ENCODE data around the gene MRPL12.

MRPL12 gene

DNA sequence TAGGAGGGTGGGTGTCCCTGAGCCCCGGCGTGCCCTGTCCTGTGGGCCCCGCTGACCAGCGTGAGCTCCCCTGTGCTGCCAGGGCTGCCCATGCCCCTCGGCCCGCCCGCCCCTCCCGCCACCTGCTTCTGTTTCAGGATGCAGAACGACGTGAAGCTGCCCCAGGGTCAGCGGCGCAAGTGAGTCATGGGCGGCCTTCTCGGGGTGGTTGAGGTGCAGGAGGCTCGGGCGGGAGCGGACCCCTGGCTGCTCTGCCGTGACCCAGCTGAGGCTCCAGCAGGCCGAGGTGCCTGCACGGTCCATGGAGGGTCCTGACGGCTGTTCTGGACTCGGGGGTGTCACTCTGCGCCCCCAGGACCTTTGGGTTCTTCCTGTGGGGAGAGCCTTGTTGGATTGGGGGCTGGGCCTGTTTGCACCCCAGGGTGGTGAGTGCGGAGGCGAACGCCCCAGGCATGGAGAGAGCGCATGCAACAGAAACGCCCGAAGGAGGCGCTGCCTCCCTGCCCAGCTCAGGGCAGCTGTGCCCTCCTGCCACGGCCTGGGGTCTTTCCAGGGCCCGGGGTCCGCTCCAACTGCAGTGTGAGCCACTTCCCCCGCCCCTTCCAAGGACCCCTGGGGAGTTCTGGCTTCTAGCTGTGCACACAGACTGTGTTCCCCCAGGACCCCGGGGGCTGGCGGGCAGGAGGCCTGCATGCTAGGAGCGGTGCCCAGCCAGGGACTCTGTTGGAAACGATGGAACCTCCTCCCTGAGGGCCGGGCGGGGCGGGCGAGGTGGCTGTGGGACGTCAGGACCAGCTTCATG lies 12.9 kb downstream of the MRPL12 start:
- TF ChIP-seq, protein P1, sequence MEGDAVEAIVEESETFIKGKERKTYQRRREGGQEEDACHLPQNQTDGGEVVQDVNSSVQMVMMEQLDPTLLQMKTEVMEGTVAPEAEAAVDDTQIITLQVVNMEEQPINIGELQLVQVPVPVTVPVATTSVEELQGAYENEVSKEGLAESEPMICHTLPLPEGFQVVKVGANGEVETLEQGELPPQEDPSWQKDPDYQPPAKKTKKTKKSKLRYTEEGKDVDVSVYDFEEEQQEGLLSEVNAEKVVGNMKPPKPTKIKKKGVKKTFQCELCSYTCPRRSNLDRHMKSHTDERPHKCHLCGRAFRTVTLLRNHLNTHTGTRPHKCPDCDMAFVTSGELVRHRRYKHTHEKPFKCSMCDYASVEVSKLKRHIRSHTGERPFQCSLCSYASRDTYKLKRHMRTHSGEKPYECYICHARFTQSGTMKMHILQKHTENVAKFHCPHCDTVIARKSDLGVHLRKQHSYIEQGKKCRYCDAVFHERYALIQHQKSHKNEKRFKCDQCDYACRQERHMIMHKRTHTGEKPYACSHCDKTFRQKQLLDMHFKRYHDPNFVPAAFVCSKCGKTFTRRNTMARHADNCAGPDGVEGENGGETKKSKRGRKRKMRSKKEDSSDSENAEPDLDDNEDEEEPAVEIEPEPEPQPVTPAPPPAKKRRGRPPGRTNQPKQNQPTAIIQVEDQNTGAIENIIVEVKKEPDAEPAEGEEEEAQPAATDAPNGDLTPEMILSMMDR (IDR thresholded peaks at IDR 0.05; ENCODE audit: insufficient read depth, low read length, missing control alignments), result no peak
- no peak for DNase-seq (ENCODE audit: low read depth, low spot score)
- H3K4me3 ChIP-seq (ENCODE audit: low read depth, low read length), result no peak overlapping the region
- ChIA-PET CTCF (interaction anchor here (1.6 kb wide), 1 partner anchor 9 kb away, joined by 4 read pairs; no protein-coding TSS in a partner anchor), POLR2A (no interaction called here)

DNA sequence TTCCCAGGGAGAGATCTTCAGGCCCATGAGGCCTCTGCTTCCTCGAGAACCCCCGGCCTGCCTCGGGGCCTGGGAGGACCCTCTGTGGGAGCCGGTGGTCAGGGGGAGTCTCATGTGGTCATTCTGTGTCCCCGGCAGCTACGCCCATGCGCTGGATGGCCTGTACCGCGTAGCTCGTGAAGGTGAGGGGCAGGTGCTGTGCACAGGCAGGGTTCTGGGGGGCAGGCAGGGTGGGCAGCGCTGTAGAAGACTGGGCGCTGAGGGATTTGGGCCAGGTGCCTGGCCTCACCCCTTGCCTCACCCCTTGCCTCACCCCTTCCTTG lies 13.5 kb downstream of the MRPL12 start:
- ChIA-PET POLR2A (no interaction called here), CTCF (no interaction called here)
- H3K4me3 ChIP-seq (ENCODE audit: low read depth, low read length), result no peak overlapping the region
- DNase-seq (ENCODE audit: low read depth, low spot score), result no peak
- TF ChIP-seq, protein P1 (IDR thresholded peaks at IDR 0.05; ENCODE audit: insufficient read depth, low read length, missing control alignments), result no peak

DNA sequence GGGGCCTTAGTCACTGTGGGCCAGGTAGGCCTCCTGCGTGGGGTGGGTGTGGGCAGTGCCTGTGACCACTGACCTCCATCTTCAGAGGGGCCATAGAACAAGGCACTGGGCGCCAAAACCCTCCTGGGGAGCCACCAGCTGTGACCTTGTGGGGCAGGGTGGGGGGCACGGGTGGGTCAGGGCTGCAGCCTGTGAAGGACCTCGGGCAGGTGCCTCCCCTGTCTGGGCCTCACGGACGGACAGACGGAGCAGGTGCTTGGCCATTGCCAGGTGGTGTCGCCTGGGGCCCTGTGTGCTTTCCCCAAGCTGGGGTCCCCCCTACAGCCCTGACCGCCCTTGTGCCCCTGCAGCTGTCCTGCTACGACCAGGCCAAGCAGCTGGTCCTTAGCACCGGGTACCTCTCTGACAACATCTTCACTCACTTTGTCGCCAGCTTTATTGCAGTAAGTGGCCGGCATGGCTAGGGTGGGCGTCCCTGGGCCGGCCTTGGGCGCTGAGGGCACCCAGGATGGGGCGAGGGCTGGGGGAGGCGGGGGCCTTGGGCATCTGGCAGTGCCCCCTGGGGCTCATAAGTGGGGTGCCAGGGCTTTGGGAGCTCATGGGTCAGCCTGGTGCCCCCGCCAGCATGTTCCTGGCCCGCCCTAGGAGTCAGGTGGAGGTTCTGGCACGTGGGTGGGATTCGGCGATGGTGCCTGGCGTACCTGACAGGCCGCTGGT lies 14.0 kb downstream of the MRPL12 start:
- ChIA-PET CTCF (no interaction called here), POLR2A (no interaction called here)
- no peak overlapping the region for H3K4me3 ChIP-seq (ENCODE audit: low read depth, low read length)
- DNase-seq (ENCODE audit: low read depth, low spot score), result no peak
- TF ChIP-seq, protein P1 (IDR thresholded peaks at IDR 0.05; ENCODE audit: insufficient read depth, low read length, missing control alignments), result no peak

DNA sequence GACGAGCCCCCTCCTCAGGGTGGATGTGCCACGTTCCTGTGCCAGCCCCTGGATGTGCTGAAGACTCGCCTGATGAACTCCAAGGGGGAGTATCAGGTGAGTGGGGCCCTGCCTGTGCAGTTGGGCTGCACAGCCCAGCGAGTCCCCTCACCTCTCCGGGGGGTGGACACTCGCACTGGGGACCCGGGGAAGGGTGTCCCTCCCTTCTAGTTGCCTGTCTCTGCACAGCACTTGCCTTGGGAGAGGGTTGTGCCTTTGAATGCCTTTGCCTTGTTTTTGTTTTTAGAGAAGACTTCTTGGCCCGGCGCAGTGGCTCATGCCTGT lies 14.6 kb downstream of the MRPL12 start:
- no peak for DNase-seq (ENCODE audit: low read depth, low spot score)
- ChIA-PET POLR2A (no interaction called here), CTCF (no interaction called here)
- H3K4me3 ChIP-seq (ENCODE audit: low read depth, low read length), result no peak overlapping the region
- TF ChIP-seq, protein P1 (IDR thresholded peaks at IDR 0.05; ENCODE audit: insufficient read depth, low read length, missing control alignments), result no peak

DNA sequence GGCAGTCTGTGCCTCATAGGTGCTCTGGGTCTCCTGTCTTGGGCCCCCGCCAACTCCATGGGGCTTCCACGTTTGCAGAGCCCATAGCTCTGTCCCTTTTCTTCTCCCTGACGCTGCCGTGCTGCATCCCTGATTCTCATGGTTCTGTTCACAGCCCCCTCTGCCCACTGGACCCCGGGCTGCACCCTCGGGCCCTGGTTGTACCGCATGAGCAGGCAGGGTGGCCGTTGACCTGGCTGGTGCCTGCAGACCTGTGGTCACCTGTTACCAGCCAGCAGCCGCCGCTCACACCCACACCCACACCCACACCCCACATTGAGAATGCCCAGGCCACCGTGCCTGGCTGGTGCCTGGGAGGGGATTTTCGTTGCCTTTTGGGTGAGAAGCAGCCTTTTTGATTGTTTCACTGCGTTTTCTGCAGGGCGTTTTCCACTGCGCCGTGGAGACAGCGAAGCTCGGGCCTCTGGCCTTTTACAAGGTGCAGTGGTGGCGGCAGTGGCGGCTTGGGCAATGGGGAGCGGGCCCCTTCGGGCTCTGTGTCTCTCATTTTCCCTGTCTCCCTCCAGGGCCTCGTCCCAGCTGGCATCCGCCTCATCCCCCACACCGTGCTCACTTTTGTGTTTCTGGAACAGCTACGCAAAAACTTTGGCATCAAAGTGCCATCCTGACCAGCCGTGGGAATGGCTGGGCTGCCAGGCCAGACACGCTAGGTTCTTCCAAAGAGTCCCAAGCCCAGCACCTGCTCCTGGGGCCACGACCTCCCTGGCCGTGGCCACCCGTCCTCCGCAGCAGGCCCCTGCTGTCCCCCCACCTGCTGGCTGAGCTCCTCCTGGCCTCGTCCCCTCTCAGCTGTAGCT lies 16.5 kb downstream of the MRPL12 start:
- CTCF ChIA-PET, result no interaction called here
- TF ChIP-seq, protein P1 (IDR thresholded peaks at IDR 0.05; ENCODE audit: insufficient read depth, low read length, missing control alignments), result no peak
- no peak for DNase-seq (ENCODE audit: low read depth, low spot score)
- POLR2A ChIA-PET, result no interaction called here
- no peak overlapping the region for H3K4me3 ChIP-seq (ENCODE audit: low read depth, low read length)

Data from AG04449 (cell line).